Neural cell (in vitro differentiated cells): Measurements from ENCODE around the gene ATP23.
A peak's percentile ranks its signal among the peaks of the same experiment; 100 is the strongest.

Experiments
- RAD21 ChIP-seq: fragments of 450-650 bp; conservative IDR thresholded peaks from 2 replicates; pipeline ENCODE4 v1.6.1; 2014; ENCODE audit warnings: antibody characterized with exemption, mild to moderate bottlenecking, moderate library complexity
- TF ChIP-seq, protein P1 (sequence below): fragments of 450-650 bp; IDR thresholded peaks from 2 replicates; pipeline ENCODE4 v1.5.1; 2014; ENCODE audit warnings: antibody characterized with exemption, mild to moderate bottlenecking, moderate library complexity; ENCODE audit not compliant: poor library complexity, severe bottlenecking
- TF ChIP-seq, protein P2 (sequence below): IDR thresholded peaks from 2 replicates; pipeline ENCODE4 v1.6.1; 2012; ENCODE audit warnings: borderline replicate concordance

DNA sequence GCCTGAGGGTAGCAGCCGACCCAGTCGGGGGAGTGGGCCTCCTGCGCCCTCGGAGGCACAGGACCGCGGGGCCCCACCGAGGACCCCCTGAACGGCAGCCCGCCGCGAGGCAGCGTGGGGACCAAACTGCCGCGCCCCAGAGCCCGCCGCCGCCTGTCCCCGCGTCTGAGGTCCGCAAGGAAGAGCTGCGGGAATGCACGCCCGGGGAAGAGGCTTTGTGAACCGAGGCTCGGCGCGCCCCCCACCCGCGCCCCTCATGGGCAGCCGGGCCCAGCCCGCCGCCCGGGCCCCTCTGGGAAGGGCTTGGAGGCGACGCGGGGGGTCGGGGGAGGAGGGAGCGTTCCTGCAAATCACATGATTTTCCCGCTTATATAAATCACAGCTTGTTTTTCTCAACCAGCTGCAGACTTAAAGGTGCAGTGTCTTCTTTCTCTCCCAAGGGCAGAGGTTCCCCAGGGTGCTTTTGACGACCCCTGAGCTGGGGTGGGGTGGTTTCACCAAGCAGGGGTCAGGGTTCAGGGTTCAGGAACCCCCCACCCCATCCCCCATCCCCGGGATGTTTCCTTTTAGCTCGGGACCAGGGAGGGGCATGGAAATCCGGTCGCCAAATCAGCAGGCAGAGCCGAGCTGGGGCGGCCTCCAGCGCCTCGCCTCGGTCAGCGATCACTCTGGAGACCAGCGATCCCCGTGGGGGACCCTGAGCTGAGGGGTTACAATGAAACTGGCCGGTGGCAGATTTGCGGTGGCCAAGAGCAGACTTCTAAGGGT, 44.7 kb upstream of the ATP23 start:
- no peak for TF ChIP-seq RAD21
- TF ChIP-seq, protein P1, sequence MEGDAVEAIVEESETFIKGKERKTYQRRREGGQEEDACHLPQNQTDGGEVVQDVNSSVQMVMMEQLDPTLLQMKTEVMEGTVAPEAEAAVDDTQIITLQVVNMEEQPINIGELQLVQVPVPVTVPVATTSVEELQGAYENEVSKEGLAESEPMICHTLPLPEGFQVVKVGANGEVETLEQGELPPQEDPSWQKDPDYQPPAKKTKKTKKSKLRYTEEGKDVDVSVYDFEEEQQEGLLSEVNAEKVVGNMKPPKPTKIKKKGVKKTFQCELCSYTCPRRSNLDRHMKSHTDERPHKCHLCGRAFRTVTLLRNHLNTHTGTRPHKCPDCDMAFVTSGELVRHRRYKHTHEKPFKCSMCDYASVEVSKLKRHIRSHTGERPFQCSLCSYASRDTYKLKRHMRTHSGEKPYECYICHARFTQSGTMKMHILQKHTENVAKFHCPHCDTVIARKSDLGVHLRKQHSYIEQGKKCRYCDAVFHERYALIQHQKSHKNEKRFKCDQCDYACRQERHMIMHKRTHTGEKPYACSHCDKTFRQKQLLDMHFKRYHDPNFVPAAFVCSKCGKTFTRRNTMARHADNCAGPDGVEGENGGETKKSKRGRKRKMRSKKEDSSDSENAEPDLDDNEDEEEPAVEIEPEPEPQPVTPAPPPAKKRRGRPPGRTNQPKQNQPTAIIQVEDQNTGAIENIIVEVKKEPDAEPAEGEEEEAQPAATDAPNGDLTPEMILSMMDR: peak; percentile 27
- TF ChIP-seq, protein P2, sequence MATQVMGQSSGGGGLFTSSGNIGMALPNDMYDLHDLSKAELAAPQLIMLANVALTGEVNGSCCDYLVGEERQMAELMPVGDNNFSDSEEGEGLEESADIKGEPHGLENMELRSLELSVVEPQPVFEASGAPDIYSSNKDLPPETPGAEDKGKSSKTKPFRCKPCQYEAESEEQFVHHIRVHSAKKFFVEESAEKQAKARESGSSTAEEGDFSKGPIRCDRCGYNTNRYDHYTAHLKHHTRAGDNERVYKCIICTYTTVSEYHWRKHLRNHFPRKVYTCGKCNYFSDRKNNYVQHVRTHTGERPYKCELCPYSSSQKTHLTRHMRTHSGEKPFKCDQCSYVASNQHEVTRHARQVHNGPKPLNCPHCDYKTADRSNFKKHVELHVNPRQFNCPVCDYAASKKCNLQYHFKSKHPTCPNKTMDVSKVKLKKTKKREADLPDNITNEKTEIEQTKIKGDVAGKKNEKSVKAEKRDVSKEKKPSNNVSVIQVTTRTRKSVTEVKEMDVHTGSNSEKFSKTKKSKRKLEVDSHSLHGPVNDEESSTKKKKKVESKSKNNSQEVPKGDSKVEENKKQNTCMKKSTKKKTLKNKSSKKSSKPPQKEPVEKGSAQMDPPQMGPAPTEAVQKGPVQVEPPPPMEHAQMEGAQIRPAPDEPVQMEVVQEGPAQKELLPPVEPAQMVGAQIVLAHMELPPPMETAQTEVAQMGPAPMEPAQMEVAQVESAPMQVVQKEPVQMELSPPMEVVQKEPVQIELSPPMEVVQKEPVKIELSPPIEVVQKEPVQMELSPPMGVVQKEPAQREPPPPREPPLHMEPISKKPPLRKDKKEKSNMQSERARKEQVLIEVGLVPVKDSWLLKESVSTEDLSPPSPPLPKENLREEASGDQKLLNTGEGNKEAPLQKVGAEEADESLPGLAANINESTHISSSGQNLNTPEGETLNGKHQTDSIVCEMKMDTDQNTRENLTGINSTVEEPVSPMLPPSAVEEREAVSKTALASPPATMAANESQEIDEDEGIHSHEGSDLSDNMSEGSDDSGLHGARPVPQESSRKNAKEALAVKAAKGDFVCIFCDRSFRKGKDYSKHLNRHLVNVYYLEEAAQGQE: no peak
